T-helper 1 cell treated with Interleukin-12 subunit alpha and Interleukin-12 subunit beta and Interleukin-4 antibody, amounts not matched to agents 30 ng/mL and 1 ng/mL, for 36 hours (primary cell): ENCODE measurements around the gene THSD4. TPM values are rescaled to one million over a fixed set of nuclear protein-coding genes. Genes with fewer than 3 reads are reported as not detected.

Experiments used
- intact Hi-C: fragments of 100-400 bp; cut with micrococcal nuclease; formaldehyde crosslinking; loops from one replicate; pipeline ENCODE4 v1.15.1; 2024
- total RNA-seq: library from RNA; stranded (reverse); gene quantifications from 2 replicates; pipeline ENCODE4 v1.2.3, GENCODE V29; 2022

The THSD4 gene
- total RNA-seq, 1 donor from 2014 or later, result not detected

DNA sequence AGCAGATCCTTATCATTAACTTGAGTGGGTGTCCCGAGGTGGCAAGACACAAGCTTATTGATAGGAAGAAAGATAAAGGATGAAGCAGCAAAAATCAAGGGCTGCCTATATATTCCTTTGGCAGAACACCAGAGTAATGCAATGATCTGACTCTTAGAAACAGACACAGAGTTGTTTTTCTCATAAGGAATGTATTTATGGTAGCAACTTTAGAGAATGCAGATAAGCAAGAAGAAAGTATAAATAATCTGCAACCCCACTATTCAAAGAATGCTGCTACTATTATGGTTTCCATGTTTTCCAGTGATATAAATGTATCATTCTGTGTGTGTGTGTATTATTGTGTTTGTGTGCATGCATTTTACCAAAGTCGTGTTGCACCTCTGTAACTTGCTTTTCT is 208.3 kb downstream of the THSD4 start:
- intact Hi-C loops, result no loop called here

DNA sequence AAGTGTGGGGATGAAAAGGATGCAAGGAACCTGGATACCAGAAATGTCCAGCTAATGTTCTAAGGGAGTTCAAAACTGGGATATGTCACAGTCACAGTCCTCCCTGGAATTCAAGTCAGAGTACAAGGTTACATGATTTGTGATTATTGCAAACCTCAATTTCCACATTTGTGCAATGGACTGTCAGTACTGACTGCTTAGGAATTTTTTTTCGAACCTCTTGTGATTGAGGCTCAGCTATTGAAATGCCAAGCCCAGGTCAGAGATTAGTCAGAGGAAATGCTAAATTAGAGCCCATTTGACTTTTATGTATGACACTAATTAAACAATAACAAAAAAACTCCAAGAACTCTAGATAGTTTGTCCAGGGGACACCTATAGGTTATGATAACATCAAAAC is 210.2 kb downstream of the THSD4 start:
- intact Hi-C loops, result no loop called here

DNA sequence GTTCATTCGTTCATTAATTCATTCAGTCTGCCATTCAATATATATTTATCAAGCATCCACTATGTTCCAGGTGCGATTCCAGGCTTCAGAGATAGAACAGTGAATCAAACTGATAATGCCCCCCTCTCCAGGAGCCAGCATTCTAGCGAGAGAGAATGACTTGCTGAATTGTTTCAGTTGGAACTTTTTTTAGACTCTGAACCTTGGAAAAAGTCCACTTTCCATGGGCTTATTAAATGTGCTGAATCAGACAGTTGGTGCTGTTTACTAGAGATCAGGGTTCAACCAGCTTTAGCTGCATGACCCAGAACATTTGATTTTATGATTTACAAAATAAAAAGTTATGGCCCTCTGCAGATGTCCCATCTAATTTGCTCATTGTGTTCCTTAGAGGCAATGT is 213.2 kb downstream of the THSD4 start:
- intact Hi-C loops, result no loop called here

DNA sequence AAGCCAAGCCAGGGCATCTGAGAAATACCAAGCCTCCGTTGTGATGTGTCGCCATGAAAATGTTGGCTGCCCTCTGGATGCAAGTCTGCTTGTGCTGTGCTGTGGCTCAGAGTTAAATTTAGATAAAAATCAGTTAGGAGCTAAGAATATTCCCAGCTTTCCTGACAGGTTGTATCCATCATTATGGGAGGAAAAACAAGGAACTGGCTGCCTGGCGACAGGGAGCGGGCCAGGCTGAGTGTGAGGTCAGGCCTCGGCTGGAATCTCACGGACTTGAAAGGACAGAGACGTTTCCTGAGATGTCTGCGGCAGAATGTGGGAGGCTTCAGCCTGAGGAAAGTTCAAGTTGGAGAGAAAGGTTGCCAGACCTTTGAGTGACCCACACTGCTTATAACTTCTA is 213.8 kb downstream of the THSD4 start:
- intact Hi-C loops, result no loop called here

DNA sequence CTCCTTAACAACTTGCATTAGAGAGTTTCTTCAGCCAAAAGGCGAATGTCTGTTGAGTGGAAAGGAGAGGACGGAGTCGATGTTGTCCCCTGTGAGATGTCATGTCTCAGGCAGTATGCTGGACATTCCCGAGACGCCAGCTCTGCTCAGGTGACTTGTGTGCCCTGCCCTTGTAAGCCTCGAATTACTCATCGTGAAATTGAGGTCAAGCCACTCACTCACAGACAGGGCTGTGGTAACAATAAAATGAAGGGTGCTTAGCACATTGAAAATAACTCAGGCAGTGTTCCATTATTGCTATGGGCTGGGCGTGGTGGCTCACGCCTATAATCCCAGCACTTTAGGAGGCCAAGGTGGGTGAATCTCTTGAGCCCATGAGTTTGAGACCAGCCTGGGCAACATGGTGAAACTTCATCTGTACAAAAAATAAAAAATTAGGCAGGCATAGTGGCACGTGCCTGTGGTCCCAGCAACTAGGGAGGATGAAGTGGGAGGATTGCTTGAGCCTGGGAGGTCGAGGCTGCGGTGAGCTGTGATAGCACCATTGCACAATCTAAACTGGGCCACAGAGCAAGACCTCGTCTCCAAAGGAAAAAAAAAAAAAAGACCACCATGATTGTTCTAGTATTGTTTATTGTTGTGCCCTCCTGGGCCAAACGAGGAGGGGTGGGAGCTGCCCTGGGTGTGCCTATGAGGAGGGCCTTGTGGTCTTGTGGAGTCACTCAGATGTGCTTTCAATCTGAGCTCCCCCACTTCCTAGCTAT is 214.4 kb downstream of the THSD4 start:
- intact Hi-C loops, result no loop called here

DNA sequence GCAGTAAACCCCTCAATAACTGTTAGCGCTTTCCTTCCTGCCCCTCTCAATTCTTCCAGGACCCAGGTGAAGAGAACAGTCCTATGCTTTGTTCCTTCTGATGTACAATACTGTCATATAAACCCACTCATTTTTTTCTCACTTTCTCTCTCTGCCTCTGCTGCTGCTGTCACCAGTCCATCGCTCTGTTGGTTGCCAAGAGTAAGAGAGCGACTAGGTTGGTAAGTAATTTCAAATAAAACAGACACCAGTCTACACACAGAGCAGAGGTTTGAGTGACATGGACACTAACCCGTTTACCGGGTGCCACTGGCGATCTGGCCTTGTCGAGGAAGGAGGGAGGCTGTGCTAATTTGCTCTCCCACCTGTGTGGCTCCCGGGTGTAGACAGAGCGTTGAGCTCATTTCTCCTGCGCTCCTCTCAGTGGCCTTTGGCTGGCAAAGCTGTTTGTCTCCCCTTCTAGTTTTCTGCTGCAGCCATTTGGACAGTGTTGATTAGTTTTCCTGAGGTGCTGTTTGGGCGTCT is 215.4 kb downstream of the THSD4 start:
- intact Hi-C loops, result no loop called here

DNA sequence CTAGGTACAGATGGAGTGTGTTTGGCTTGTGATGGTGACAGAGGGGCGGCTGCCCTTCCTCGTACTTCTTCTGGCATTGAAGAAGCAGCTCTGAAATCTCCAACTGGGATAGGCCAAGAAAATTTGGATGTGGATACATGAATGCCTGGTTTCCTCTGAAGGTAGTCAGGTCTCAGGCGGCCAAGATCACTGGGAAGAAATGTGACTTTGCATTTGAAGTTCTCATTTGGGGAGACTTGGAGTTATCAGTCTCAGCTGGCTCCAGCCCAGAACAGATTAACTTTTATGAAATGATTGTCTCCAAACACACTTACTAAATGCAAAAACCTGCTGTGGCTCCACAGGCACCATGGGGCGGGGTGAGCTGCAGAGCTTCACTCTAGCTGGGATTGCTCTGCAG is 215.9 kb downstream of the THSD4 start:
- intact Hi-C loops, result no loop called here

DNA sequence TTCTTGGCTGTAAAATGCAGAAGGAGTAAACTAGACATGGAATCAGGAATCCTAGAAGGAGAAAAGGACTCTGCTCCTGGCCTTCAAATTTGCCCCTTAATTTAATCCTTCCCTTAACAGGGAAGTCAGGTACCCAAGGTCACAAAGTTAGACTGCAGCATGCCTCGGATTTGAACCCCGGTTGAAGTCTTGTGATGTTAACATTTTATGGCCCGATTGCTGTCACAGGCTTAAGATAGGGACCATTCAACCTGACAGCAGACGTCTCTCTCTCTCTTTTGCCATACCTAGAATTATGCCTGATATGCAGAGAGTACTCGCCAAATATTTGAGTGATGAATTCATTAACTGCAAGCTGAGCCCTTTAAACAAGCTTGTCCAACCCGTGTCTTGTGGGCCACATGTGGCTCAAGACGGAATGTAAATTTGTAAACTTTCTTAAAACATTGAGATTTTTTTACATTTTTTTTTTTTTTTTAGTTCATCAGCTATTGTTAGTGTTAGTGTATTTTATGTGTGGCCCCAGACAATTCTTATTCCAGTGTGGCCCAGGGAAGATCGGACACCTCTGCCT is 217.2 kb downstream of the THSD4 start:
- intact Hi-C loops, result no loop called here

DNA sequence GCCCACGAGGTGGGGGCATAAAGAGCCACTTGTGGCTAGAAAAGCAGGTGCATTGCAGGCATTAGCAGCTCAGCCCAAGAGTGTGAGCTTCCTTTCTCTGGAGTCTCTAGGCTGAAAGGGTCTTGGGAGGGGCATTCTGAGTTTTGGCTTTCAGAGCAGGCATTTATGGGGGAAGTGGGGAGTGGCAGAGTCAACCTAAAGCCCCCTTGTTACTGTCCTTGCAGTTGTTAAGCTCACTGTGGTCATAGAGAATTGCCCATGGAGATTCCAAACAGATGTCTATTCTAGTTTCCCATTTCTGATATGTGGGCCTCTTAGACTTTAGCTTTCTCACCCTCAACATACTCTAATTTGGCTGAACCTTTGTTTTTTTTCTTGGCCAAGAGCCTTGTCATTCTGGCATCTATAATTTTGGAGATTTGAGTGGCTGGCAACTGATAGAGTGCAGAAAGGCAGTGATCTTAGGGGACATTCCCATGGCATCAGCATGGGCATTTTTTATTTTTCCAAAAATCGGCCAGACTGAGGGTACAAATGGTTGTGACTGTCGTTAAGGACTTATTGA is 217.9 kb downstream of the THSD4 start:
- intact Hi-C loops, result no loop called here

DNA sequence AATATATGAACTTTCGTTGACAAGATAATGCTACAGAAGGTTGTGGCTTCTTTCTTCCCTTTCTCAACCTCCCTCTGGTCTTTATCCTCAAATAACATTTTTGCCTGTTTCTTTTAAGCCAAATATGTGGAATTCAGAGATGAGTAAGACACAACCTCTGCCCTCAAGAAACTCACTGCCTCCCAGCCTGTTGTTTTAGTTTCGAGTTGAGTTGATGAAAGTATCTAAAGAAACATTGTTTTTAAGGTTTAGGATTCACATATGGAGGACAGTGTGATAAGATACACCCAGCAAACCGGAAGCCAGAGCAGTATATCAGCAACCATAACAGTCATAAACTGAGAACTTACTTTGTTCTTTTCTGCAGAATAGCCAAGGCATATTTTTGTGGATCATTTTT is 218.6 kb downstream of the THSD4 start:
- intact Hi-C loops, result no loop called here

DNA sequence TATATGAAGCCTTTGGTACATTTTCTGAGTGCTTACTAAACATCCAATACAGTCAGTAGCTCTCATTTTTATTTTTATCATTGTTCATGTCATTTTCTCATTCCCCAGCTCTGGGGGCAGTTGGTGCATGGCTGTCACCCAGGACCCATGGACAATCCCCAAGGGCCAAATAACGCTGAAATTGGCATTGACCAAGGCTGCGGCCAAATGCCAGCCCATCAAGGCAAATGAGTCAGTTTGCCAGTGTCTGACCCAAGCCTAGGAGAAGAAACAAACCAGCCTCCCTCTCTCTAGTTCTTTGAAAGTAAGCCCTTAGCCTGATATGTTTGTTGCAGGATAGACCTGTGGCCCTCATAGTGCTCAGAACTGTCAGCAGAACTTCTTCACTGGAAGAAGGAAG is 219.2 kb downstream of the THSD4 start:
- intact Hi-C loops, result no loop called here

DNA sequence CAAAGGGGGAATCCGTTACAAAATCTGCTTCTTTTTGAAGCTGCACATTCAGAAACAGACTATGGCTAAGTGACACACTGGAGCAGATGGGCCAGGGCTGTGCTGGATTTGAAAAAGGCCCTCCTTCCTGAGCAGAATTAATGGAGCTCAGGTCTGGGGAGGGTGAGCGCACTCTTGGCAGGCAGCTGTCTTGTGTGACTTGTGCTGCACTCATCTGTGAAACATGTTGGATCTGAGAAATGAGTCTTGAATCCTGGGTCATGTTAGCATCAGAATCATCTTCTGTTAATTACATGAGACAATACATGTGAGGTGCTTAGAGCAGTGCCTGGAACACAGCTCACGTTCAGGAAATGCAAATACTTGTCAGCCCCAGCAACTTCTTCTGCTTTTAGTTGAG is 219.6 kb downstream of the THSD4 start:
- intact Hi-C loops, result no loop called here

DNA sequence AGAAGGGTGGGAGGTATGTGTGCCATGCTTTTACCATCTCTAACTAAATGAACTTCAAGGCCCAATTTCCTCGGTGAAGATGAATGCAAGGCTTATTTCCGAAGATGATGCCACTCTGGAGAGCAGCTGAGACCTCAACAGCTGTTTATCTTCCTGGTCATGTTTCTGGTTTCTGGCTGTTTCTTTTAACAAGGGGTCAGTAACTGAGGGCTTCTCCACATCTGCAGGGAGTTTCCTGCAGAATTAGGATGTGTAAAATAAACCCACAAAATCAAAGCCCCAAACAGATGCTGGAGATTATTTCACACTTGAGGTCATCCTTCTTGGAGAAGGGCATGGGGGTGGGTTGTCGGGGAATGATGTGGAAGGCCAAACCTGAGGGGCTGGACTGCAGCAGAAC is 220.3 kb downstream of the THSD4 start:
- intact Hi-C loops, result no loop called here

DNA sequence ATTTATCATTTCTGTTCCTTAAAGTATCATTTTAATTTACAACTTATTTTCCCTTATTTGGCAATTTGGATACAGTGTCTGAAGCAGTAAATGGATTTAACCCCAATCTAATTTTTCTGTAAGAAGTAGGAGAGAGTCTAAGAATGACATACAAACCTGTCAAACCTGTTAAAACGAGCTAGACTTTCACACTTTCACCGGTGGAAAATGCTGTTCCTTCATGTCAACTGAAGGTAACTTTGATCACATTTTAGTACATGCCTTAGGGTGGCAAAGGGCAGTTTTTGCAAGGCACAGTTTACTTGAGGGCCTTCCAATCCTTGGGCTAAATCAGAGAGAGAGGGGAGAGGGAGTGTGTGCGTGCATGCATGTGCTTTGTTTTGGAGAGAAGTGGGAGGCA is 221.4 kb downstream of the THSD4 start:
- intact Hi-C loops, result no loop called here

DNA sequence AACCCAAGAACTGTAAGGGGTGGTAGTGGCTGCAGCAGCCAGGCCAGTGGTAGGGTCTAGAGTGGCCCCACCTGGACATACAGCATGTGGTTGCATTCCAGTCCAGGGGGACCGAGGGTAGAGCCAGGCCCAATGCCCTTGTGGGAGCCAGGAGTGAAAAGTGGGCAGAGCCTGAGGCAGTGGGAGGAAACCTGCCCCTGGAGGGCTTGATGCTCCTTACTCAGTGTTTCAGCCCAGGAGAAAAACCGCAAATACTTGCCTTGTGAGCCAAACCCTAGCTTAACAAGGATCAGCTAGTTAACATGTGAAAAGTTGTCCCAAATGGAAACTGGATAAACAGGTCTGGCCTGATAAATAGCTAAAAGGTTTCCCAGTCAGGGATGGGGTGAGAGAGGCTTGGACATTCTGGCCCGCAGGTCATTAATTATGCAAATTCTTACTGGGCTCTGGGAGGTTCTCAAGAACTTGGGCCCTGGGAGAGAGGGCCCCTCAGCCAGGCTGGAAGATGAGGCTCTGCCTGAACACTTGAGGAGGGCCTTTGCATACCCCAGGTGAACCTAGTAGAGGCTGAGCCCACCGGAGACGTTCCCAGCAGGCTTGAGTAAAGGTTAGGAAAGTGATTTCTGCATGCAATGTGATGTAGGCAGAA is 222.1 kb downstream of the THSD4 start:
- intact Hi-C loops, result no loop called here

DNA sequence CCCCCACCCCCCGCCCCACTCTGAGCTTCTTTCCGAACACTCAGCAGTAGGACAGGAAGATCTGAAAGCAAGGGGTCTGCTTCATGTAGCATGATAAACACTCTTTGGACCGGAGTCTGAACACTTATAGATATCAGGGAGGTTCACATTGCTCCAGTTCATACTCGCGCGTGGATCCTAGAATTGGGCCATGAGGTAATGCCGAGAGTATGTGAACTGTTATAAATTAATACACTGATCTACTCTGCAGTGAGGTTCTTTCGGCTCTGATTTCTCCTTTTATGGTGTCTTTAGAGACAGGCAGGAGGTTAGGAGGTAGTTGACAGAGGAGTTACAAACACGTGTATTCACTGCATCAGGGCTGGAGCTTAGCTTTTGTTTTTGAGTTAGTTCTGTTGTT is 223.0 kb downstream of the THSD4 start:
- intact Hi-C loops, result no loop called here

DNA sequence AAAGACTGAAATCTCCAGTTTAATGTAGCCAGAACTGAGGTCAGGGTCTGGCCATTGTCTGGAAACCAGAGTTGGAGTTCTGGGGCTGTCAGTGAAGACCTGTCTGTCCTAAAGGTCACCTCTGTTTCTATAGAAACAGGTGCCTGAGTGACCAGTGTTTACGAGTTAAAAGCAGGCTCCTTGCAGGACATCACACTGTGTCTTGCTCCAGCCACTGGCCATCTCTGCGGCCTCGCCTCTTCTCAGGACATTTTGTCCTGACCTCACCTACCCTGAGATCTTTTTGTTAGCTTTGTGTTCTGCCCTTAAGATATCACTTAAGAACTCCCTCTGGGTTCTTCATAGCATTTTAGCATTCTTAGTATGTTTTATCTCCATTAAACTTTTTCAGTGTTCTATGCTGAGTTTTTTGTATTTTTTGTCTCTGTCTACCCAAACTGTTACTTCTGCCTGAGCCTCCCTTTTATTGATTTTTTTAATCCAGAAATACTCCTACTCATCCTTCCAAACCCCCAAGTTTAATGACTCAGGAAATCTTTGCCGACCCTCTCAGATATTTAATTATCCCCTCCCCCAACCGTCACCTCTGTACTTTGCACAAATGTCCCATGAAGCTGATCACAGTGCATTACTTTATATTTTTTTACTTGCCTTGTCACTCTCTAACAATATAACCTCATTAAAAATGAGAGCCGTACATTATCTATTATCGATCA is 223.7 kb downstream of the THSD4 start:
- intact Hi-C loops, result no loop called here

DNA sequence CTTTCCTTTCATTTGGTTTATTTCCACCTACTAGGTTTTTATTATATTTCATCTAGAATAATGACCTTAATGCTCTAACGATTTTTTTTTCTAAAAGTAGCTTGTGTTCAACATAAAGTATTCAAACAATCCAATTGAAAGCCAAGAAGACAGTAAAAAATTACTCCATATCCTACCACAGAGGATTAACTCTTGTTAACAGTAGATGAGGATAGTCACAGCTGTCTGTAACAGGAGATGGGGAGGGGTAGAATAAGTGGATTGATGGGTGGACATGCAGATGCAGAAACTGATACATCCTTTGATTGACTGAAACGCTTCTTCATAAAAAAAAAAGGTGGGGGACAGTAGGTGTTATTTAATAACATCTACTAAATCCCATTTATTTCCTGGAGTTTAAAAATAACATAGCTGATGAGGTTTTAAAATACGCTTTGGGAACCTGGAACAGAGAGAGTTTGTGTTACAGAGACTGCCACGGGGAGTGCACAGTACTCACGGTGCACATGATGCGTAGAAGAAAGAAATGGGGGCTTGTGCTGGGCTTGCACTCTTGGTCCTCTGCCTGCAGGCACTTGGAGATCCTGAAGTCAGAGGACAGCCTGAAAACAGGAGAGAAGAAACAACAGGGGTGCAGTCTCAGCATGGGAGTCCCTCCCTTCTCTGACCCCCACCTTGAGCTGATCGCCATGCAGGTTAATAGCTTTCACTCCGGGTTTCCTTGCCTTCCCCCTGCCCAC is 226.7 kb downstream of the THSD4 start:
- intact Hi-C loops, result no loop called here

DNA sequence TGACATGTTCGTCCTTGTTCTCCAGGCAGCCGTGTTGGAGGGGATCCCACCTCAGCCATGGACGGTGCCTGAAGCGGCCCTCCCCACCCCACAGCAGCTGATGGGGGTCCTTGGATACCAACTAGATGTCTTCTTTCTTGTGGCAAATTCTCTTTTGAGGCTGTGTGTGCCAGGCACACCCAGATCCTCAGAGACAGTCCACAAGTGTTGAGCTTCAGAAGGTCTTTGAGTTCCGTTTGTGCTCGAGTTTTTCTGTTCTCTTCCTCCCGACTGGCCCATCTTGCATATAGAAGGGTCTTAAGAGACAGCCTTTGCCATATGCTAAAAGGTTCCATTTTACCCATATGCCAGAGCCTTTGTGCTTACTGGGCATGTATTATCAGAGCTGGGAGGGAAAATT is 227.4 kb downstream of the THSD4 start:
- intact Hi-C loops, result no loop called here

DNA sequence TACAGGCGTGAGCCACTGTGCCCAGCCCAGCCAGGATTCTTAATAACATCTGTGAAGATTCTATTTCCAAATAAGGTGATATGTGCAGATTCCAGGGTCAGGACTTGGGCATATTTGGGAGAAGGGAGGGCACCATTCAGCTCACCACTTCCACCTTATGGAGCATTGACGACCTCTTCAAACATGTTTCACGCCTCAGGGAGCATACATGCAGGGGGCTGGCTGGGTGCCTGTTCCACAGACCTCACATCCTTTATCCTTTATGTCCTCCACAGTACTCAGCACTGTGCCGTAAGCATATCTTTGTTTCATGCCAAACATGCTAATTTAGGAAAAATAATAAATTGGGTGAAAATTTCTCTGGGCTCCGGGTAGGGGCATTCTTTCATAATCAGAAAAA is 229.0 kb downstream of the THSD4 start:
- intact Hi-C loops, result no loop called here

DNA sequence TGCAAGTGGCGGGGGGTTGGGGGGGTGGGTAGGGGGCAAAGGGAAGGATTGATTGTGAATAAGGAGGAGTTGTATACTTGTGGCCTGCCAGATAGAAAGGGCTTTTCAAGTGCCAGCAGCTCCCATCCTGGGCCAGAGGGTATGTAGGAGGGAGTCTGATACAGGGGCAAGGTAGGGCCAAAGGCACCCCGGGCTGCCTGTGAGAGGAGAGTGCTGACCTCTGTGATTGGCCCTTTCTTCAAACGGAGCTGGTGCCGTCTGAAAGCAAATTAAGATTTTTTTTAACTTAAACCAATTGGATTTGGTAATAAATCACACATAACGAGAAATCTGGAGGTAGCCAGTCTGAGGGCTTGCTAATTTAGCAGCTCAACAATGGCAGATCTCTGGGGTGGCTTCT is 229.9 kb downstream of the THSD4 start:
- intact Hi-C loops, result no loop called here
